ENCODE data around the gene SCN8A.
A peak's percentile ranks its signal among the peaks of the same experiment; 100 is the strongest.

SCN8A gene

GRCh38 chr12:51837286-51837685, 246.3 kb downstream of the SCN8A start:
- no peak for DNase-seq

GRCh38 chr12:51838036-51838435, 247.0 kb downstream of the SCN8A start:
- DNase-seq = no peak

GRCh38 chr12:51838762-51839161, 247.7 kb downstream of the SCN8A start:
- DNase-seq = no peak

- DNase-seq = no peak
Observed at GRCh38 chr12:51839310-51839947, 248.4 kb downstream of the SCN8A start.

- DNase-seq = no peak
Observed at GRCh38 chr12:51840966-51841365, 249.9 kb downstream of the SCN8A start.

GRCh38 chr12:51841727-51842126, 250.7 kb downstream of the SCN8A start:
- DNase-seq = no peak

GRCh38 chr12:51844854-51845253, 253.8 kb downstream of the SCN8A start:
- DNase-seq = no peak

- no peak for DNase-seq
Observed at GRCh38 chr12:51845482-51845881, 254.4 kb downstream of the SCN8A start.

GRCh38 chr12:51846271-51846691, 255.2 kb downstream of the SCN8A start:
- no peak for DNase-seq

- peak; percentile 33 to 41 for DNase-seq
Observed at GRCh38 chr12:51846911-51847642, 256.0 kb downstream of the SCN8A start.

GRCh38 chr12:51847643-51848325, 256.8 kb downstream of the SCN8A start:
- DNase-seq = no peak

DNA sequence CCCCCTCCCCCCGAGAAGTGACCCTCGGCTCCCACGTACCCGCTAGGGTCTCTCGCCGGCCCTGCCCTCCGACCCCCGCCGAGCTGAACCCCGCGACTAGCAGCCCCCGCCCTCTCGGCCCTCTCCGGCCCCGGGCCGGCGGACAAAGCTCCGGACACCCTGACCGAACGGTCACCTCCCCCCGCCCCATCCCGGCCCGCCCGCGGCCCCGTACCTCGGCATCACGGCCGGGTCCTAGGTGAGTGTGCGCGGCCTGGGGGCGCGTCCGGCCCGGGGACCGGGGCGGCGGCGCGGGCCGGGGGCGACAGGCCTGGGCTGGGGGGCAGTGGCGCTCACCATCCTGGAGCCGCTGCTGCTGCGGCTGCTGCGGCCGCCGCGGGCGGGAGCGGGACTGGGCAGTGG, 257.3 kb downstream of the SCN8A start, which contains the start of gene FIGNL2:
Gene FIGNL2, minus strand, starts transcription at position 393 of the 402 bp plus-strand sequence. CDS start 26,305 bp downstream, outside the sequence.
- DNase-seq = no peak

GRCh38 chr12:51848841-51849735, 258.1 kb downstream of the SCN8A start:
- DNase-seq = no peak

DNA sequence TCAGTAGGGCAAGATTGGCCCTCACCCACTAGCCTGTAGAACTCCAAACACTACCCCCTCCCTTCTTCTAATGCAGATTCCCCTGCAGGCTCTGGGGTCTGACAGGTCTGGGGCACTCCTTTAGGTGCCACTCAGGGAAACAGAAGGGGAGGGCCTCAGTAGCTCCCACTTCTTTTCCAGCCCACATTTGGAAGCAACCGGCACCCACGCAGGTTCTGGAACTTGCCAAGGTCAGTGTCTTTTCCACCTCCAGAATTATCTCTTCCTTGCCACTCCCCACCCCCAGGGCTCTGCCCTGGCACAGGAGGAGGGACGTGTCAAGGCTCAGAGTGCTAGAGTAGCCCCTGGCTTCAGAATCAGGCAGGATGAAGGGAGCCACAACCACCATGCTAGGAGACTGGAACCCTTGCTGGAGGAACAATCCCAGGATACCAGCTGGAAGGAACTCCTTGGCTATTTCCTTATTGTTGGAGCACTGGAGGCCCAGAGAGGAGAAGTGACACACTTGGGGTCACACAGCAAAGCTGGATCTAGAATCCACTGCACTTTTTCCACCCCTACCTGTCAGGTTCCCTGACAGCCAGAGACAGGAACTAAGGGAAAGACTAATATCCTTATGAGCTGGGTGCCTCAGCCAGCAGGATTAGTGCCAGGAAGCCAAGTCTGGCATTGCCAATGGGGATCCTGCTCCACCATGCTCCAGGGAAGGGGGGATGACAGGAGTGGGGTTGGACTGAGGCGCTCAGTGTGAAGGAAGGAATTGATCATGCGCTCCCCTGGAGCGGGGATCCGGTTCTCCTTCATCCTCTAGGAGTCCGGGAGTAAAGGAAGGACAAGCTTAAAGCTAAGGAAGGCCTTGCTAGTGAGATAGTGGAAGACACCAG, 259.3 kb downstream of the SCN8A start:
- no peak for DNase-seq

GRCh38 chr12:51850965-51851299, 259.9 kb downstream of the SCN8A start:
- no peak for DNase-seq

- DNase-seq = no peak
Observed at GRCh38 chr12:51851413-51852124, 260.5 kb downstream of the SCN8A start.

- no peak for DNase-seq
Observed at GRCh38 chr12:51852404-51853137, 261.5 kb downstream of the SCN8A start.

DNA sequence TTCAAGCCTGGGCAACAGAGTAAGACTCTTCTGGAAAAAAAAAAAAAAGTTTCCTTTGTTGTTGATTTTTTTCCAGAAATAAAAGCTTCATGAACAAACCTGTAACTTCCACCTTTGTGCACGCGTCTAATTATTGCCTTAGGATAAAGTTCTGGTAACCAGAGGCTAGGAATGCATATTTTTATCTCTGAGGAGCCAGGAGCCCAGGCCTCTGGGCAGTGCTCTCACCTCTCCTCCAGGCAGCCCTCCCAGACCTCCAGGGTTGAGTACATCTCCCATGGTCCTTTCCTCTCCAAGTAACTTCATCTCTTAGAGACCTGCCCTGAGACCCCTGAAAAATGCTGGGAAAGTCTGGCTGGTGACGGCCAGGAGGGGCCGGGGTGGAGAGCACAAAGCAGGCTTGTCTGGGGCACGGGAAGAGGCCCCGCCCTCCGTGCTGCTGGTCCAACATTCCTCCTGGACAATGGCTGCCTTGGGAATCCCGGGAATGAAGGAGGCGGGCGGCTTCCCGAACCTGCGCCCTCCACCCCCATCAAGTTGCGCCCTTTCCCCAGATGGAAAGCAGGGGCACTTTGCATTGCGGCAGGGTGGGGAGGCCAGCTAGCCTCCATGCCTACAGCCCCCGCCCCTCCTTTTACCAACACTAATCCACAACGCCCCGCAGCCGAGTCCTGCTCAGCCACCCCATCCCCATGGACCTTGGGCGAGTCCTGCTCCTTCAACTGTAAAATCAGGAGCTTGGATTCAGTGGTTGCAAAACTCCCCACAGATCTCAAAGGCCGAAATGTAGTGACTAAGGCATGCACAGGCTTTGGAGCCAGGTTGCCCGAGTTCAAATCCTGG, 264.8 kb downstream of the SCN8A start:
- no peak for DNase-seq

GRCh38 chr12:51860986-51861385, 270.0 kb downstream of the SCN8A start:
- no peak for DNase-seq

All from stimulated activated CD4-positive, alpha-beta T cell treated with anti-CD3 and anti-CD28 coated beads, Interleukin-2, amount 100 ng/mL, for 48 hours (primary cell).